HG02798 (cell line): ENCODE results near the gene PTPRD.
"Not testable (repeated sequence)": the region's sequence is repeated elsewhere in the genome, so short reads cannot be mapped to it uniquely, and the experiment has no call there.

ENCODE experiments used
- ATAC-seq: cut with Tn5 transposase; IDR thresholded peaks from one replicate; pipeline ENCODE4 v1.9.1; 2021; ENCODE audit warnings: mild to moderate bottlenecking; ENCODE audit not compliant: unreplicated experiment, poor library complexity

The PTPRD gene

DNA sequence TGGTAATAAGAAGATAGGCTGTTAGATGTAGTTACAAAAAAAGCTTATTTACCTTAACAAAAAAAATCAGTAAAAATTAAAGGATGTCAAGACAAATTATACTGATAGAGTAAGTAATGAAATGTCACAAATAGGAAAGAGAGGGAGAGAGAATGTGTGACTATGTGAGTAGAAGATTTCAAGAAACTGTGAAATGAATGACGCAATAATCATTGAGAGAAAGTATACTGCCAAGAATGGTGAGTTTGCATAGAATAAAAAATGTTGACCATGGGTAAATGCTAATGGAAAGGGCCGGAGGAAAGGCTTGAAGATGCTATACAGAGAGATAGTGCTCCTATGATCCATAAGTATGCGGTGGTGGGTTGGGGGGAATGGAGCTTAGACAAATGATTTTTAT, 100.7 kb downstream of the PTPRD start:
- no peak for ATAC-seq

DNA sequence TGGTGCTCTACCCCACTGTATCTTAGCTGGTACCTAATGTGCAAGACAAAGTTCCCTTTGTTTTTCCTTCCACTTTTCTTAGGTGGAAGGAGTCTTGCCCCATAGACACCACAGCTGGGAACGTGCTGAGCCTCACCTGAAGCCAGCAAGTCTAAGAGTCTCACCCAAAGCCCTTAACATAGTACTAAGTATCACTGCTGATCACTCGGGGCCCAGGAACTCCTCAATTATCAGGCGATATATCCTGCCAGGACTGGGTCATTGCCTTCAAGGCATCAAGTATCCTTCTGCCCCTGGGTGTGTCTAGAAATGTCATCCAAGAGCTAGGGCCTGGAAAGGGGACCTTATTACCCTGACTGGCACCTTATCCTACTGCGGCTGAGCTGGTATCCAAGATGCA, 123.9 kb downstream of the PTPRD start:
- ATAC-seq = no peak

DNA sequence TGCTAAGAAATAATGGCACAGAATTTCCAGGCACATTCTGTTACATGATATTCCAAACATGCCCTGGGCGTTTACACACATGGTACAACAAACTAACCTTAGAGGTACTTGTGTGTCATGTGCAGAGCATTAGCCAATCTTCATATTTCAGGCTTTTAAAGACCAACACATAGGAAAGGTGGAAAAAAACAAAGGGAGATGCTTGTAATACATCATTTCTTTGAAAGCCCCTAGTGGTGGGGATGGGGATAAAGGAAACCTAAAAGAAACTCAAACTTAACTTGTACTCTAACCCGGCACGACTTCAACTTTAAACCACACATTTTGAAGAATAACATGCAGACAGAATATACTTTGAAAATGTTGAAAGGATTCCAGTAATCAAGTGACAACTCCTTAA, 133.6 kb downstream of the PTPRD start:
- no peak for ATAC-seq

DNA sequence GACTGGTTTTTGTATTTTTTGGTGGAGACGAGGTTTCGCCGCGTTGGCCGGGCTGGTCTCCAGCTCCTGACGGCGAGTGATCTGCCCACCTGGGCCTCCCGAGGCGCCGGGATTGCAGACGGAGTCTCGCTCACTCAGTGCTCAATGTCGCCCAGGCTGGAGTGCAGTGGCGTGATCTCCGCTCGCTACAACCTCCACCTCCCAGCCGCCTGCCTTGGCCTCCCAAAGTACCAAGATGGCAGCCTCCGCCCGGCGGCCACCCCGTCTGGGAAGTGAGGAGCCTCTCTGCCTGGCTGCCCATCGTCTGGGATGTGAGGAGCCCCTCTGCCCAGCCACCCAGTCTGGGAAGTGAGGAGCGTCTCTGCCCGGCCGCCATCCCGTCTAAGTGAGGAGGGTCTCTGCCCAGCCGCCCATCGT, 163.6 kb downstream of the PTPRD start:
- ATAC-seq = not testable (repeated sequence)

DNA sequence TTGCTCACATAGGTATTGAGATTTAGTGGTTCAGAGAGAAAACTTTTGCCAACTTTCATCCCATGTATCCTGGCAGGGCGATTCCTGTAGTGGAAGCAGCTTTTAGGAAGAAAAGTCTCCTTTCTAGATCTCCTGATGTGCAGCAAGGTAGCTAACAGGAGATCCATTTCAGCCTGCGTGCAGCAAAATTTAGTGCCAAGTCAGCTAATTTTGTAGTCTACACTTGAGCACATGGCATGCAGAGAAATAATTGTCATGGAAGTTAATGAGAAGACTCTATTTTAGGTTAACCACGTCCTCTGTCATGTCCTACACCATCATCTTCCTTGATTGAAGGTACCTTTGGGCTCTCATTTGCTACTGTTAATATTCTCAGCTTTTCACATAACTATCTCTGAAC, 165.8 kb downstream of the PTPRD start:
- no peak for ATAC-seq

DNA sequence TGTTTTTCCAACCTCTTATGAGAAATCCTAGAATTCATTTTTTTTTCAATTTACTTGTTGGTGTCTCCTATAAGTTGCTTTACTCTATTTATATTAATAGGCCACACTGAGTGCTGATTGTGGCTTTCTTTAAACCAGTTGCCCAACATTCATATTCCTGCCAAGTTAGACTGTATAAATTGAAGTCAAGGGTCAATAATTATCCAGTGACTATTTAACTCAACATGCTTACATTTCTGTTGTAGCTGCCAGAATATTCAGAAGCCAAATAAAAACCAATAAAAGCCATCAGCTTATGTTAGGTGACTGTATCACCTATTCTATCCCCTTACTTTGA, 169.0 kb downstream of the PTPRD start:
- ATAC-seq = no peak

DNA sequence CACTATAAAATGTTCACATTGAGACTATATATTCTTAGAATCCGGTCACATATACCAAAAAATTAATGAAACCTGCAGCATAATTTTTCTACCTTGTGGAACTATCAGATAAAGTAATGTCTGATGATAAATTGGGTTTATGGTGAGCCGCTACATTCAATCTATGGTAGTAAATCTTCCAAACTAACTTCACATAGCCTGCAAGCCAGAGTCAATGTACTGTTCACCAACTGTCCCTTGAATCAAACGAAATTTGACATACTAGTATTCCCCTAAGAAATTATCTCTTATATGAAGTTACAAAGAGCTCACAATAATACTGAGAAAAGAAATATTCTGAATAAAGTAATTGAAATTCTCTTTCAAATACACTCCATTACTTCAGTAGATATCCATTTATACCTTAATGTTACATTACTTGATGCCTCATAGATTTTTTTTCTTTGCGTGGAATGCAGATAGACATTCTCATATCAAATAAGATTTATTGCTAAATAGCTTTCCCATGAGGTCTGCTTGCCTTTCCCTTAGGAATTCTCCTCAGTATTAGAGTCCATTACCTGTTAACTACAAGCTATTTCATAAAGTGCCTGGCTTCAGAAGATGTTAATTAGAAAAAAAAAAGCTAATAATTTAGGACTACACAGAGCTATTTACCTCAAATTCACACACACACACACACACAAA, 169.5 kb downstream of the PTPRD start:
- no peak for ATAC-seq

DNA sequence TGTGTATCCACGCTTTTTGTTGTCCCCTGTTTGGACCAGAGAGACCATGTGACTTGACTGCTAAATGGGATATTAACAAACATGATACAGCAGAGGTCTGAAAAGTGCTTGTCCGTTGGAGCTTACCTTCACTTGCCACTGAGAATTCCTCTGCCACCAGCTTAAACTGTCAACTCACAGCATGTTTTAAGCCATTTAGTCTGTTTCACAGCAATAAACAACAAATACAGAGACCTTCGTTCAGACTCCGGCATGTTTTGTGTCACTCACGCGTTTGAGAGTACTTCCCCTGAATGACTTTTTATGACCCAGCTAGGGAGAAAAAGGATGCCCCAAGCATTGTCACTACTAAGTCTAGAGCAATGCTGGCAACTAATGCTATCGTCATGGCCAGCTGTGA, 173.8 kb downstream of the PTPRD start:
- ATAC-seq = no peak

DNA sequence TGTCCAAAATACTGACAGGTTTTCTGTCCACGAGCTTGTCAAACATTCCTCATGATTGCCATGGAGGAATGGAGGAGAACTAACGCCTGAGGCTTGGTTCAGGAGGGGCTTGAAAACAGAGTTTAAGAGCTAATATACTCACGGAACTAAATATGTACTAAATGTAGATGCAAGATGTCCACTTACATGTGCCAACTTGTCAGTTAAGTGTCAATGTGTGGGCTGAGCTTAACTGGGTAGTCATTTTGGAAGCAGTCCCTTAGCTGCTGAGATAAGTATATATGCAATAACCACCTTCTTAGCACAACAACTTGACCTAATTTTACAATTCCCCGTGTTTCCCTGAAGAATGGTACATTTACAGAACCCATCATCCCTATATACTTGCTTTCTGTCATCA, 176.0 kb downstream of the PTPRD start:
- no peak for ATAC-seq

DNA sequence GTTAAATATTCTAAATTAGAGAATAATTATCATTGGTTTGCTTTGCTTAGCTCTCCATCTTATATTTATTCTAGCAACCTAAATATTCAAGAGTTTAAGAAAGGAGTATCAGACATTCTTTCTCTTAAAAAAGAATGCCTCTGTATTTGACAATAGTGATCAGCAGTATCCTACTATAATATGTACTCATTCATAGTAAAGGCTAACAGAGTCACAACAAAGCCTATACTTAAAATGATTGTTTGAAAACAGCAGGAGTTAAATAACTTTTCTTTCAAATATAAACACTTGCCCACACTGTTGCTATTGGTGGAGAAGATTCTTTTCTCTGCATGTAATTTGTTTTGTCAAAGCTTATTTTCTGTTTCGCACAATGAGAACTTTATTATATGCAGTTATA, 178.4 kb downstream of the PTPRD start:
- no peak for ATAC-seq

DNA sequence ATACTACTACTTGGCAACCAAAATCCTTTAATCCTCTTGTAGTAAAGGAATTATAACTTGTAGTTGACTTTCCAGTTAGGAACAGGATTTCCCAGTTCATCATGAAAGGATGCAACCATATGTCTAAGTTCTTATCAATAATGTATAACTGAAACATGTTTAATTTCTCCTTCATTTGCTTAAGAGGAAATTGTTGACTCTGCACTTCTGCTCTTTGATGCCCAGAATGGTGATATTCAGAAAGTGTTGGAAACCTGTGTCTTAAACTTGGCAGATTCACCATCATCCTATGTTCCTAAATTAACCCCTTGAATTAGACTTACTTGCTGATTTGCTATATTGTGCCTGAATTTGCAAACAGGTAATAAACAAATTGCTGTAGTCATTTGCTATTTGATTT, 201.5 kb downstream of the PTPRD start:
- no peak for ATAC-seq

DNA sequence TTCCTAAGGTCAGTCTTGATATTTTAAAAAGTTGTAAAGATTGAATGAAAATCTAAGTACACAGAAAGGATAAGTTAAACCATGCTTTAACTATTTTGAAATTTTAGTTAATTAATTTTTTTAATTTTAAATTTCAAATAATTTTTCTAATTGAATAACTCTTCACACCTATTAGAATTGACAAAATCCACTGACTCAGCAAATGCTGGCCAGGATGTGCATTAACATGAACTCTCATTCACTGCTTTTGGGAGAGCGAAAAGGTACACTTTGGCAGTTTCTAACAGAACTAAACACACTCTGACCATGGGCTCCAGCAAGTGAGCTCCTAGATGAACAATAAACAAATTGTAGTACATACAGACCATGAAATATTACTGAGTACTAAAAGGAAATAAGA, 209.5 kb downstream of the PTPRD start:
- ATAC-seq = no peak

DNA sequence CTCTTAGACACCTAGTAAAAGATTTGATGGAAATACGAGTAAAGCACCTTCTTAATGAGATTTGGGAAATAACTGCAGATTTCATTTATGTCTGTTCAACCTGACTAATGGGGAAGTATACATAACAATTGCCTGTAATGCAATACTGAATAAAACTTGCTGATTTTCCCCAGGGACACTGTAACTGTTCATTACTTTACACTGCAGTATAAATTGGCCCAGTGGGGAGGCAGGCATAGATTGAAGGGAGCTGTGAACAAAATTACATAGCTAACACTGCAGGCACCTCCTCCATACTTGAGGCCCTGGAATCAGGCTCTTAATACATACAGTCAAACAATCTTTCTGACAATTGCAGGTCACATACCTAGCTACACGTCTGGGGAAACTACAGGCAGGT, 216.2 kb downstream of the PTPRD start:
- ATAC-seq = no peak

DNA sequence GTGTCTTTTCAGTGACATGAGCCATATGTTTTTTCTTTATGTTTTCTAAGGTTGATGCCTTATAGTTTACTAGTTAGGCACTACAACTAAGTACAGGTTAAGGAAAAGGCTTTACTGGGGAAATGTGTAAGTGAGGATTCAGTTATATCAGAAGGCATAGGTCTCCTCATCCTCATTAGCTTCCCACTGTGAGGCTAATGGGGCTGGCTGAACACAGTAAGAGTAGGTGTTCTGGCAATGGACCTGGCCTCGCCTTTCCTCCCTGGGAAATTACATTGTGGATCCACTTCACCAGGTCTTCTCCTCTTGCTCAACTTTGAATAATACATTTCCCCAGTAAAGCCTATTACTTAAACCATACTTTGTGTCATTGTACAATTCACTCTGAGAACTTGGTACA, 225.5 kb downstream of the PTPRD start:
- ATAC-seq = no peak

DNA sequence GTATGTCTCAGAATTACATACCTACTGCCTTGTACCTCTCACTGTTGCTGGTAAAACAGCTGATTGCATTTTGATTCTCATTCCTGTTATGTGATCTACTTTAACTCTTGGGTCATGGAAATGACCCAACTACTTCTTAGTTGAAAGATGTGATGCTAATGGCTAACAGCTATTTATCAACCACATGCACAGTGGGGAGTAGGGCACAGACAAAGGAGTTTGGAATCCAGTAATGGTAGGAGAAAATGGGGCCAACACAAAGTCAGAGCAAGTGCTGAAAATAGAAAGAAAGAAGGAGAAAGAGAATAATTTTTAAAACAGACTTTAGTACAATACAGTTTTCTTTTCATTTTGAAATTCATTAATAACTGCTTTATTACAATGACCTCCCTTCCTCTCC, 241.0 kb downstream of the PTPRD start:
- ATAC-seq = no peak

DNA sequence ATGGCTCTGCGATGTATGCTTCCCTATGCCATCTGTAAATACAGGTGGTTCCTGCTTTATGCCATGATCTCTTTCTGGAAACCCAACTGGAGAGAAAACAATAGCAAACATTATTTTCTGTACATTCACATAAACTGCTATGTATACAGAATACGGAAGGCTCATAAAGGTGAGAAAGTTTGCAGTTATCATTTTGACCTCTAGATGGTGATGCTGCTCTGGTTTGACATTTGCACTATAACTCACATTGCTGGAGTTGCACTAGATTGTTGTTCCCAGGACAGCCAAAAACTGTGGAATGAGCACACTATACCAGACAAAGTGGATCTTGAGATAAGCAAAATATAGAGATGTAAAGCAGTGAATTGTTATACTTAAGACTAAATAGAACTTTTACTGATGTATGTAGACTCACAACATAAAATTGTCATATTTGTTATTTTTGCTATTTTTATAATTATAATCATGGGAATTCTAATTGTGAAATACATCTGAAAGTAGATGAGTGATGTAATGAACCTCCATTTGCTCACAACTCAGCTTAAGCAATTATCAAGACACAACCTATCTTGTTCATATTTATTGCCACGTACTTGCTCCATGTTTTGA, 246.5 kb downstream of the PTPRD start:
- ATAC-seq = peak; percentile 84

DNA sequence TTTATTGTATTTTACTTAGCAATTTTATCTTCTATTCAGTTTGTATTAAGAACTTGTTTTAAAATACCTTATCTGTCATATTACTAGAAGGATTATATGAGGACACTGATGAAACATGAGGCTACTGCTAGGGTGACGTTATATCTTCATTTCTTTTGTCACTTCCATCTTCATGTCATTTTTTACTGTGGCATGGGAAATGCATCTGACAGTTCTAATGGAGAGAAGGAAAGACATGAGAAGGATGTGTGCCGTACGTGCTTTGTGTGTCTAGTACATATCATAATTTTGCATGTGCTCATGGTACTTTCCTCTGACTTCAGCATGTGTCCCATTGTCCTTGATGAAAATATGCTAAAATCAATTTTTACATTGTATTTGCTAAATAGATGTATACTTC, 258.2 kb downstream of the PTPRD start:
- ATAC-seq = no peak

DNA sequence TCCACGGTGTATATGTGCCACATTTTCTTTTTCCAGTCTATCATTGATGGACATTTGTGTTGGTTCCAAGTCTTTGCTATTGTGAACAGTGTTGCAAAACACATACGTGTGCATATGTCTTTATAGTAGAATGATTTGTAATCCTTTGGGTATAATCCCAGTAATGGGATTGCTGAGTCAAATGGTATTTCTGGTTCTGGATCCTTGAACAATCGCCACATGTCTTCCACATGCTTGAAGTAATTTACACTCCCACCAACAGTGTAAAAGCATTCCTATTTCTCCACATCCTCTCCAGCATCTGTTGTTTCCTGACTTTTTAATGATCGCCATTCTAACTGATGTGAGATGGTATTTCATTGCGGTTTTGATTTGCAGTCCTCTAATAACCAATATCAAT, 267.2 kb downstream of the PTPRD start:
- not testable (repeated sequence) for ATAC-seq

DNA sequence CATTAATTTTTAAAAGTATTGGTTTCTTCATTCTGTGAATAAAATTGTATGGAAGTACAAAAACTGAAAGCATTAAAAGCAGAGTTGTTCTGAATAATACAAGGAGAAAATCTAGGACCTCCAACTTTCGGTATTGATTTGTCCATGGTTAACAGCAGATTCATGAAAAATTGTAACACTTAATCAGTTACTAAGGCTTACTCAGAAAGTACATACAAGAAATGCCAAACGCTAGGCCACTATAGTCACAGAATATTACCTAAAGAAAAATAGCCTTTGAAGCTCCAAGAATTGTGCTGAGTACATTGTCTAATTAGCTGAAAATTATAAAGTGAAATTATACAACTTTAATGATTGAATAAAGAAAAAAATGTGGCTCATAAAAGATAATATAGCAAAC, 271.7 kb downstream of the PTPRD start:
- no peak for ATAC-seq

DNA sequence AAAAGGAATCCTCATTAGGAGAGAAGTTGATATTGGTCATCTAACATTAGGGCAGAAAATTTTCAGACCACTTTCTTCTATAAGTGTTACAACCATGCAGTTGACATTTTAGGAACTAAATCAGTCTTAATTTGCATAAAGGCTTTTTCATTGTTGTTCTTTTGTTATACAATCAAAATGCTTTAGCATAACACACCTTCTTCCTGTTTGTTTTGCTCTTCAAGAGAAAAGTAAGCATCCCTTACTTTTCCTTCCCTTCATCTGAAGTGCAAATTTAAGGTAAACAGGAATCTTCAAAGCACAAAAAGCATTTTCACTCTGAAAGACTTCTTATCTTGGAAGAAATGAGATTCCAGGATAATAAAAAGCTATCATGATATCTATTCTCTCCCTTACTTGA, 273.6 kb downstream of the PTPRD start:
- no peak for ATAC-seq

DNA sequence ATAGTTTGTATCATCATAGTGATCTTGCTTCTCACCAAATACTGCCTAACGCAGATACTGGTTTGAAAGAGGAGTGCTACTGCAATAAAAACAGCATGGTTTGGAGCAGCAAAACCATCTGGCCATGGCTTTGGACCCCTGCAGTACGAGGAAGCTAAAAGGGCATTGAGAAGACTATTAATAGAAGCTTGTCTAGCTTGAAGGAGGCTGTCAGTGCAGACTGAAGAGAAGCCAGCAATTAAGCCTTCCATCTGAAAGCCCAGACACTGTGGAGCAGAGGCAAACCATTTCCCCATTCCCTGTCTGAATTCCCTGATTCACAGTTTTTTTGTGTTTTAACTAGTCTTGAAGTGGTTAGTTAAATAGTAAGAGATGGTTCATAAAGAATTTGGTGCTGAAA, 281.6 kb downstream of the PTPRD start:
- no peak for ATAC-seq

DNA sequence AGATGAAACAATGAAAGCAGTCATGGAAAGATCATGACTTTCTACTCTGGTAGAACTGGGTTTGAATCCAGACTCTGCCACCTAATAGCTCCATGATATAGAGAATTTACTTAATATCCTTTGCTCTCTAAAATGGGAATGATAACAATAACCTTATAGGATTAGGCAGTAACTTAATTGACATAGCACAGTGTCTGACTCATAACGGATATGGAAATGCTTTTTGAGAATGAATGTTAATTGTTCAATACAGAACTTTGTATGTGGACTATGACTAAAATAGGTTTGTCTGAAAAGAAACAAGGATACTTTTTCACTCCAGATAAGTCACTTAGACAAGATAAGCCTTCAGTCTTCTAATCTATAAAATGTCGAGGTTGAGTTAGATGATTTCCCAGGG, 330.7 kb downstream of the PTPRD start:
- ATAC-seq = no peak

DNA sequence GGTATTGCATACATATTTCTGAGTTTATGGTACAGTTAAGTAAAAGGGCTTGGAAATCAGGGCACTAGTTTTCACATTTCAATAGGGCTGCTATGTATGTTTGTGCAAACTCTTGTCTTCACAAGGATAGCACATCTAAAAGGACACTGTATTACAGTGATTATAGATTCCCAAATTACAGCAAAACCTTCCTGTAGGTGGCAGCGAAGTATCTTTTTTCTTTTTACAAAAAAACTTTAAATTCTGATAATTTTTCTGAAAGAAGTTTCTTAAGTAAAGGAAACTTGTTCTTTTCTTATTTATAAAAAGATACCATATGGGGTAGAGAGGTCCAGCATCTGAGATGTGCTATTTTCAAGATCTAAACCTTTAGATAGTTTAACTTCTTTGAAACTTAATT, 337.8 kb downstream of the PTPRD start:
- ATAC-seq = no peak
